Hepatocyte (in vitro differentiated cells): ENCODE results near the gene CCDC148.

ENCODE experiments used
- CTCF ChIP-seq: fragments of 200-600 bp; sonication (generic); IDR thresholded peaks from 2 replicates; pipeline ENCODE4 v1.5.1; 2016; ENCODE audit warnings: antibody characterized with exemption, mild to moderate bottlenecking; ENCODE audit not compliant: poor library complexity
- EZH2 ChIP-seq: fragments of 200-600 bp; sonication (generic); IDR thresholded peaks from 2 replicates; pipeline ENCODE4 v1.6.1; 2016; ENCODE audit warnings: antibody characterized with exemption, mild to moderate bottlenecking, borderline replicate concordance
- EZH2phosphoT487 ChIP-seq: fragments of 200-600 bp; sonication (generic); IDR thresholded peaks from one replicate; pipeline ENCODE4 v1.6.1; 2018; ENCODE audit warnings: antibody characterized with exemption, mild to moderate bottlenecking, low read depth, moderate library complexity; ENCODE audit not compliant: unreplicated experiment, severe bottlenecking

- no peak for TF ChIP-seq CTCF
- TF ChIP-seq EZH2, result no peak
- TF ChIP-seq EZH2phosphoT487, result no peak
Observed at GRCh38 chr2:158496986-158497385, 40.4 kb upstream of the CCDC148 start.
